Endometrium (tissue), 2 donors: ENCODE measurements around the gene CCM2.

Source experiments
- FAIRE-seq: peaks from 2 replicates; lab custom pipeline; 2012; peaks lifted over from hg19 to GRCh38; lab: Jason Lieb, UNC
- donor health status: control.
- donor health status: control.

Gene CCM2

DNA sequence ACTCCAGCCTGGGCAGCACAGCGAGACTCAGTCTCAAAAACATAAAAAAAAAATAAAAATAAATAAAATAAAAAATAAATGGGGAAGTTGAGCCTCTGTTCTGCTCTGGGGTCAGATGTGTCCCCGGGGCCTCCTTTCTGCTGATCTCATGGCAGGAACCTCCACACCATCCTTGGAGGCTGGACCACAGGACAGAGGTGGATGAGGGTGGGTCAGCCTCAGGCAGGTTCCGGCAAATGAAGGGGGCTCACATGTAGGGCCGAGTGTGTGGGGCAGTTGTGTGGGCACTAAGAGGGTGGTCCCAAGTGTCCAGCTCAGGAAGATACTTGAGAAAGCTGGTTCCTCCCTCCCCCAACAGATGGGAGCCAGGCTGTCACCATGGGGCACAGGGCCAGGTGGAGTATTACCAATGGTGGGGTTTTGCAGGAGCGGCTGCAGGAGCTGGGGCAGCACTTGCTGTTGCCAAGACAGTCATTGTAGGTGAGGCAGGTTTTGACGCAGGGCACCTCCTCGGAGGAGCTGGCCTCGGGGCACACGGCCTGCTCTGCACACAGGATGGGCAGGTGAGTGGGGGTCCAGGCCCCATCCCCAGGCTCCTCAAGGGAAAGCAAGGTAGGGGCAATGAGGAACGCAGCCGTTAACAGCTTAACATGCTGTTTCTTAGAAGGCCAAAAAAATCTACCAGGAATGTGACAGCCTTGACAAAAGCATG lies 125.3 kb downstream of the CCM2 start:
- no peak for FAIRE-seq
